HG03159 (cell line): Measurements from ENCODE around the gene WDFY4.

ENCODE experiments used
- ATAC-seq: cut with Tn5 transposase; IDR thresholded peaks from one replicate; pipeline ENCODE4 v1.9.1; 2021; ENCODE audit warnings: mild to moderate bottlenecking, moderate library complexity; ENCODE audit not compliant: unreplicated experiment

The WDFY4 gene

DNA sequence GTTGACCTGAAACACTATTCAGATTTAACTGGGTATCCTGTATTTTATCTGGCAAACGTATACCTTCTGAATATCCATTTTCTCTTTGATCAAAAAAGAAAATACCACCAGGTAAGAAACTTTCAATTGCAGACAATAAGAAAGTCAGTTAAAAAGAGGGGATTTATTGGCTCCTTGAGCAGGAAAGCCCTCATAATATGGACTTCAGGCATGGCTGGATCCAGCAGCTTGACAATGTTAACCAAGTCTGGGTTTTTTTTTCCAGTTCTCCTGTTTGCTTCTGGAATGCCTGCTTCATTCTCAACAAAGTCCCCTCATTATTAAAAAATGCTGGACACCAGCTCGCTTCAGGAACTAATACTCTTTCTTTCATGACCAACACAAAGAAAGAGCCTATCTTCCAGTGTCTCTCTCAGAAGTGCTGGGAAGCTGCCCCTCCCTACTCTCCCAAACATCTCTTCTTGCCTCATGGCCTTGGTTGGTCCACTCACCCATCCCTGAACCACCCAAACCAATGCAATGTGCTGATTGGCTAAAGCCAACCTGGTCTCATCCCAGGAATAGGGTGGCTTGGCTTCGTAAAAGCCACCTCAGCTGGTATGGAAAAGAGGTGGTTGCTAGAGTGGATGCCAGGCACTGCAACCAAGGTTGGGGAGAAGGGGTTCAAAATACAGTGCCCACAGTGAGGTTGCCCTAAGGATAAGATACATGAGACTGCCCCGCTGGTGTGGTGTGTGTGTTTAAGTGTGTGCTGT, 30.6 kb upstream of the WDFY4 start:
- ATAC-seq = no peak

DNA sequence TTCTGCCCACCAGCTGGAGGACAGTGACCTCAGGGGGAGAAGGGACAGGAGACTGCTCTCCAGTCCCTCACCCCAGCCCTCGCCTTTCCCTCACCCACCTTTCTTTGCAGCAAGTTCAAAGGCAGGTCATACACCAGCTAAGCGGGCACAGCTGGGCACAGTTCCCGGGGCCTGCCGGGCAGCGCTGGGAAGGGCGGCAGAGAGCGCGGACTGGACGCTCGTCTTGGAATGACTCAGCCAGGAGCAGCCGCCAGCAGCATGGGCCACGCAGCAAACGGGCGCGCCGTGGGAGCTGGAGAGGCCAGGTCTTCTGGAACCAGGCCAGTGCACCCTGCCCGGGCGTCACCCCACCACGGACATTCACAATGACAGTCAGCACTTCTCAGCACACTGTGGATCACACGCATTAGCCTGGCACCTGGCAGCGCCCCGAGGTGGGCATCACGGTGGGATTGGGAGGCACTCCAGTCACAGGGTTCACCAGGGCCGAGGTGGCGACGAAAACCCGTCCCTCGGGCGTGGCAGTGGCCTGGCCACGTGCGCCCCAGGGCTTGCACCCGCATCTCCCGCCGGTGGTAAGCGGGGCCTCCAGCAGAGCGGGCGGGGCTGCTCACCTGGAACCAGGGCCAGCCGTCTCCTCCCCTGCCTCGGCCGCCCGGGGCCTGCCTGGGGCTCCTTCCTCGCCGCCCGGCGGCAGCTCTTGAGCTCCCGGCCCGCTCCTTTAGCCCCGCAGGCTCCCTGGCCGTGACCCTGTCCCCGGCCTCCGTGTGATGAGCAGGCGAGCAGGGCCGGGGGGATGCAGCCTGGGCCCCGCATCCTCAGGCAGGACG, 29.0 kb upstream of the WDFY4 start:
- ATAC-seq = peak; percentile 7

DNA sequence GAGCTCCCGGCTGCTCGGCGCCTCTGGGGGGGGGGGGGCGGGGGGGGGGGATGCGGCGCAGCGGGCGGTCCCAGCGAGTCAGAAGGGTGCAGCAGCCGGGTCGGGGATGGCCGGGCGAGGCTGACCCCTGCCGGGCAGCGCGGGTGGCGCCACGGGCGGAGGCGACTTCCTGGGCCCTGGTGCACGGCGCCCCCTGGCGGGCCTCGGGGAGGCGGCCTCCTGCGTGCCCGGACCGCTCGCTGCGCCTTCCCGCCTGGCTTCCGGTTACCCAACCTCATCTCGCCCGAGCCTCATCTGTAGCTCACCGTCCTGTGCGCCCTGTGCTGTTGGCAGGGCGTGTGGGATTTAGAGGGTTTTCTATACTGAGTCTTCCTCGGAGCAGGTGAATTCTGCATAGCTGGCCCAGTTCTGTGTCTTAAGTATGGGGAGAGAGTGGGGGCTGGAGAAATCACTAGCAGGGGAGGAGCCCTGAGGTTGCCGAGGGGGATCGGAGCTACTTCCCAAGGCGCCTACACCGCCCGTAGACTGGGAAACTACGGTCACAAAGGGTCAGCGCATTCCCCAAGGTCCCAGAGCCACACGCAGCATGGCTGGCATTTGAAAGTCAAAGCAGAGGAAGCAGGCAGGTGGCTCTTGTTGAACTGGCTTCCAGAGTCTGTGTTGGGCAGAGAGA, 28.3 kb upstream of the WDFY4 start:
- ATAC-seq = peak; percentile 88

DNA sequence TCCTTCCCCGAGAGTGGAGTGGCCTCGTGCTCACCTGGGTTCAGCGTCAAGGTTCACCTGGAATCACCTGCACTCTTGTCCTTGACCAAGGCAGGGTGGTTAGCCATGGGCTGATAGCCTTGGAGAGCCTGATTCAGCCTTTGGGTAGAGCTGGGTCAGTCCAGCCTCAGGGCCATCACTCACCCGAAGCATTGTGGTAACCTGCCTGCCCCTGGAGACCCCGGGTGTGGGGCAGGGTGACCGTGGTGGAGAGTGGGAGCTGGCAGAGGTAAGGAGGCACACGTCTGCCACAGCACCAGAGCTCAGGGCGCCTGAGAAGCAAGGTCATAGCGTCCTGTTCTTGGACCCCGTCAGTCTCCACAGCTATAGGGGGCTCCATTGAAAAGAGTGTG, 27.8 kb upstream of the WDFY4 start:
- ATAC-seq = no peak

DNA sequence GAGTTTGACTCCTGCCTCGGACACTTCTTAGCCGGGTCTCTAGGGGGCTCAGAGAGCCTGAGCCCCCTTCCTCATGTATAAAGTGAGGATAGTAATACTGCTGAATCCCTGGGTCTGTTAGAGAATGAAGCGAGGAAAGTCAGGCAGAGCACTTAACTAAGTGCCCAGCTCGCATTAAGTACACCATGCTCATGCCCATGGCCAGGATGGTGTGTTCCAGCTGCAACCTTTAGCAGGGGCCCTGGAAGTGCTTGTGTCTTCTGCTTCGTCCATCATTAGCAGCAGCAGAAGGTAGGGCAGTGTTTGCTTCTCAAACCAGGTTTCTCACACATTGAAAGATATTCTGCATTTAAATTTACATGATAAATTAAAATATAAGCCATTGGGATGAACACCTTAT, 27.3 kb upstream of the WDFY4 start:
- no peak for ATAC-seq

DNA sequence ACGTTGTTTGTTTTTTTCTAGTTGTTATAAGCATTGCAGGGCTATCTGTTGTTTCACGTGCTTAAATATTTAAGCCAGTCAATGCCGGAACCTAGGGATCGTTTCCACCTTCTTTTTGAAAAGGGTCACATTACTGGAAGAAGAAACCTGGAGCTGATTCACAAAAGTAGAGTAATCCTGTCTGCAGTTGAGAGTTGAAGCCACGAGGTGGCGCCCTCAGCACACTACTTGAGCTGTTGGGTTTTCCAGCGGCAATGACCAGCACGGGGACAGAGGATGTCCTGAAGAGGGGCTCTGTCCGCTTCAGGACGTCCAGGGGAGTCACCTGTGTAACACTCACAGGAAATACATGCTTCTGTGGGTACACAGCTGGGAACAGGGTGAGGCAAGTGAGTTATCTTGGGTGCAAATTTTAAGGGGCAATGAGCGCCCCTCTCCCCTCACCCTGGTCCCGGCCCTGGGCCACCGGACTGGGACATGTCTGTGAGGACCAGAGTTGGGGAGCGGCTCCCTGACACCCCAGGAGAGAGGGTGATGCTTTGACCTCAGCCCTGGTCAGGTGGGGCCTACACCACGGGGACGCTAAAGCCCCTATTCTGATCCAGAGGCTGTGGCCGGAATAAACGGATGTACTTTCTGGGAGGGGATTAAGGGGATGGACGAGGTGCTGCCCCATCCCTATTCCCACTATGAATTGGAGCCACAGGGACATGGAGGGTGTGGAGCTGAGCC, 26.3 kb upstream of the WDFY4 start:
- no peak for ATAC-seq

DNA sequence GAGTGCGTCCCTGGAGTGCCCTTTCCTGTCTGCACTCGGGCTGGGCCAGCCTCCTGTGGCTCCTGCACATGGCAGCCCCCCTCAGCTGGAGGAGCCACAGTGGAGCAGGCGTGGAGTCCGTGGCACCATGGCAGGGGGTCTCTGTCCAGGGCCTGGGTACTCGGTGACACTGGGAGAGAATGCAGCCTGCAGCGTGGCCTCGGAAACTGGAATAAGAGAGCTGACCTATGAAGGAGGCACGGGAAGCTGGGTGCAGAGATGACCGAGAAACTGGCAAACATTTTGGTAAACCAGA, 25.8 kb upstream of the WDFY4 start:
- ATAC-seq = no peak

DNA sequence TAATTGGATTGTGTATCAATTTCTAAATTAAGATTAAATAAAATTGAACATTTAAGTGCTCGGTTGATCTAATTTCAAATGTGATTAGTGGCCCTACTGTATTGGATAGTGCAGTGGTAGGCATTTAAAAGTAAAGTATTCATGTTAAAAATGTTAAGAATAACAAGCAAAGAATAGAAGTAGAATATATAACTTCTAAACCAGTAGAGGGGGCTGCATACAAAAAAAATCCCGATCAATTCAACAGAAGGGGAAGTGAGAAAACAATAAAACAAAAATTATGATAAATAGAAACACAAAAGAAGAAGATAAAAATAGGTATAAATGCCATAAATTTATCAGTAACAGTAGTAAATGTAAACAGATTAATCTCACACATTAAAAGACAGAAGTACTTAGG, 24.9 kb upstream of the WDFY4 start:
- no peak for ATAC-seq

DNA sequence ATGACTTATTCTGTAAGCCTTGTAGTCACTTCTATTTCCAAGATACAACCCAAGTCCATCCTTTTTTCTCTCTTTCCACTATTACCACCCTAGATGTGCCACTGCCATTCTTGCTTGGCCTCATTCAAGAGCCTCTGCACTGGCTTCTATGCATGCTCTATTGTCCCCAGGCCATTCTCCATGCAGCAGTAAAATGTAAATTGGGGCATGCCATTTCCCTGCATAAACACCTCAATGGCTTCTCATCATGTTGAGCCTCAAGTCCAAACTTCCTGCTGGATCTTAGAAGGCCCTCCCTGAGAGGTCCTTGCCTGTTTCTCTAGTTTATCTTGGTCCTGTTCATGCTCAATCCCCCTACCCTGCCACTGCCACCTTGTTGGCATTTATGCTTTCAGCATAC, 23.2 kb upstream of the WDFY4 start:
- ATAC-seq = no peak

DNA sequence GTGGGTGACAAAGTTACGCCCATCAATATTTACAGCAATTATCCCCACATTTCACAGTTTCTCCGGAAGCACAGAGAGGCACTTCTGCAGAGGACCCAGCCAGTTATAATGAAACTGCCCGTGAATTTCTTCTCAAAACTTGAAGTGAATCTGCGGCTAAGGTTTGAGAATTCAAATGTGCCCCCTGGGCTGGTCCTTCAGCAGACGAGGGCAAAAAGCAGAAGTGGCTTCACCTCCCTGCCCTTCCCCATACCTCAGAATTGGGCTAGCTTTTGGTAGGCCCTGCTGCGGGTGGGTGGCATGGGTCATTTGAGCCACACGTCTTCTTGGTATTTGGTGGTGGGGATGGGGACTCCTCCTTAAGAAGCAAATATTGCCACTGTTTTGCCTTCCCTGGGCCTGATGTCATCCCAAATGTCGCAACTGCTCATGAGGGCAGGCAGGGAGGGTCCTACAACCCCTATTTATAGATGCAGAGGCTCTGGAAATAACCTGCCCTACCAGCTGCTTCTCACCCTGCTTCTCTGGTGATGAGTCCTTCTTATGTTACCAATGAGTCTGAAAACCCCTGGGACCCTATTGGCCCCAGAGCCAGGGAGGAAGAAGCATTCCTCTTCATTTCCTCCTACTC, 16.6 kb upstream of the WDFY4 start:
- peak; percentile 38 for ATAC-seq

DNA sequence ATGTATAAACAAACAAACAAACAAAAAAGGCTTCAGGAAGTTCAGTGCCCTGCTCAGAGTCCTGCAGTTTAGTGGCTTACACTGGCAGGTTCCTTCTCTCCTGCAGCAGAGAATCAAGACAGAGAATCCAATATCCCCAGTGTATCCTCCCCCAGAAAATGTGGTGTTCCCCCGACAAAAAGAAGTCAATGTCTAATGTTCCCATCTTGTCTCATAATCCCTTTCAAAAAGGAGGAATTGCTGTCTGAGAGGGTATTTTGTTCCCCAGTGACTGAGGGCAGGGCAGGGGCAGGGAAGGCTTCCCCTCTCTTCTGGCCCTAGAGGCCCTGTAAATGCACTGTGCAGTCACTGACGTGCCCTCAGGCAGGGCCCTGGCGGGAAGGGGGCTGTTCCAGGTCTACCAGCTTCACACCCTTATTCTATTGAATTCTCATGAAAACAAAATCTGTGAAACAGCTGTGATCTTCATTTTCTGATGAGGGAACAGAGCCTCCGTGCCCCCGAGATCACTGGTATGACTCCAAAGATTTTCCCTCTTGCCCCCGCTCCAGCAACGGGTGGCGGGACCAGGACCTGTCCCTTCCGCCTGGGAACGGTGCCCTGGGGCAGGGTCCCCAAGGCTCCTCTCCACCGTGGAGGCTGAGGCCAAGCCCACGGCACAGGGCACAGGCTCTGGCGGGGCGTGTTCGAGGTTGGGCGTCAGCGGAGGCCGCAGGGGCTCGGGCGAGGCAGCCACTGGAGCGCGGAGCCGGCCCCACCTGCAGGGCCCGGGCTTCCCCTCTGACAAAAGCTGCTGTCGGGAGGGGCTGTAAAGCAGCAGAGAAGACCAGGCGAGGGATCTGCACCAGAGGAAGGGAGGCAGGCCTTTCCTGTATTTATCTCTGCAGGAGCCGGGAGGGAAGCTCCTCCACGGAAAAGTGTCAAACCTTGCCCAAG, 13.4 kb upstream of the WDFY4 start:
- ATAC-seq = peak; percentile 67

DNA sequence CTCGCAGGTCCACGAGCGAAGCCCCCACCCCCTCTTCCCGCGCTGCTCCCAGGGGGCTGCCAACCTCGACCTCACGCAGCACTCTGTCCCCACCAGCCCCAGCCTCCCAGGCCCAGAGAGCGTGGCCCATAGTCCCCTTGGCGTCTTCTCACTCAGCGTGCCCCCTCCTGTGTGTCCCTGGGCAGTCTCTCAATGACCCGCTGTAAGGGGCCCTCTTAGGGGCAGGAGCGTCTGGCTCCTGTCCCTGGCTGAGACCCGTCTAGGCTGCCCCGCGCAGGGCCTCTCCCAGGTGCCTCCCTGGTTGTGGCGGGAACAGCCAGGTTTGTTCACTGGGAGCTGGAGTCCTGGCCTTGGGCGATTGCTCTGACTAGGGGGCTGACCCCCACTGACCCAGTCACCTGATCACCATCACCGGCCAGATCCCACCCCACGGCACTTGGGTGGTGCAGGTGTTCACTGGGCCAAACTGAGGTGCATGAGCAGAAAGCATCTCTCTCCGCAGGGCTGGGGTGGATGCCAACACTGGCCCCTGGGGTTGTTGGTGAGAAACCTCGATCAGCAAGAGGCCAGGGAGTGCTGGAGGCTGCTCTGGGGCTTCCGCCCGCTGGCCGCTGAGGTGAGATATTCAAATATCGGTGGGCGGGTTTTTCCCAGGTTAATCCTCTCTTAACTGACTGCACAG, 12.6 kb upstream of the WDFY4 start:
- peak; percentile 35 for ATAC-seq

DNA sequence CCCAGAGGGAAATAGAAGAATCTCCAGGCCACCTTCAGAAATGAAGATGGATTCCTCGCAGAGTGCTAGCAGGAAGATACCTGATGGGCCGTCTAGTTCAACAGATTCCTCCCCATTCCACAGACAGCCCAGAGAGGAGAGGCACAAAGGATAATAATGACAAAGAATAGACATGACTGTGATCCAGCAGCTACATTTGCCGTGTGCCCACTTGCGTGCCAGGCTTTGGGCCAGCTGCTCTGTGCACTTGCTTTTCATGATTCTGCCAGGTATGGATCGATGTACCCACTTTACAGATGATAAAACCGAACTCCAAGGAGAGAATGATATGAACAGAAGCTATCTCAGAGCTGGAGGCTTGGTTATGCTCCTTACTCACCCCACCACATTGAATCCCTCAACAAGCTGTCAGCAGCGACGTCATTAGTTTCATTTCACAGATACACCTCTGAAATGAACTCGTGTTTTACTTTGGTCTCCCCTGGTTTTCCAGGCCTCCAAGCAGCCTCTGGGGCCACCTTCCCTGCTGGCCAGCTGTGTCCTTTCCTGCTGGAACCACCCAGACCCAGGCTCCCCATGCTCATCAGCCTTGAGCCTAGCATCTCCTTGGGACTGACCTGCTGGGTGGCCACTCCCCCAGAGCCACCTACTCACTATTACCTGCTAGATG, 11.9 kb upstream of the WDFY4 start:
- ATAC-seq = peak; percentile 24

DNA sequence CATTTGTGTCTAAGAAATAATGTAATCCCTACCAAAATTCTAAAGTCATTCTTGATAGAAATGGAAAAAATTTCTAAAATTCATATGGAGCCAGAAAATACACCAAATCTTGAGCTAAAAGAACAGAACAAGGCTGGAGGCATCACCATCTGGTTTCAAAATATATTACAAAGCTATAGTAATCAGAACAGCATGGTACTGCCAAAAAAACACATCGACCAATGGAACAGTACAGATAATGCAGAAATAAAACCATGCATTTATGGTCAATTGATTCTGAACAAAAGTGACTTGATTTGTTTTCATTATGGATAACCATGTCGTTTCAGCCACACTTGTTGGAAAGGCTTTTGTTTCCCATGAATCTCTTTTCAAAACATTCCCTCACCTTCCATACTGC, 7.0 kb upstream of the WDFY4 start:
- no peak for ATAC-seq

DNA sequence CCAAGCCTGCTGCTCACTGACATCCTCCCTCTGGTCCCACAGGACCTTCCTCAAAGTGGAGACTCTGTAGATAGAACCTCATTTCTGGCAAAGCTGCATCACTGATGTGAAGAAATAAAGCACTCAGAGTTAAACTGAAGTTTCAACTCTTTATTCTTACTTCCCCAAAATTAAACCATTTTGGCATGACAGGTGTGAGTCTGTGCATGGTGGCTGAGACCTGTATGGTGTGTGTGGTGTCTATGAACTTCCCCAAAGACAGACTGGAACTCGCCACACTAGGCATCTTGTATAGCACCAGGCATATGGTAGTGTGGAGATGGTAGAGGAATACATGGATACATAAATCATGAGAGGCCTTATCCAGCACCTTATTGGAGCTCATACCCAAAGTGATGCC, 6.6 kb upstream of the WDFY4 start:
- peak; percentile 66 for ATAC-seq

DNA sequence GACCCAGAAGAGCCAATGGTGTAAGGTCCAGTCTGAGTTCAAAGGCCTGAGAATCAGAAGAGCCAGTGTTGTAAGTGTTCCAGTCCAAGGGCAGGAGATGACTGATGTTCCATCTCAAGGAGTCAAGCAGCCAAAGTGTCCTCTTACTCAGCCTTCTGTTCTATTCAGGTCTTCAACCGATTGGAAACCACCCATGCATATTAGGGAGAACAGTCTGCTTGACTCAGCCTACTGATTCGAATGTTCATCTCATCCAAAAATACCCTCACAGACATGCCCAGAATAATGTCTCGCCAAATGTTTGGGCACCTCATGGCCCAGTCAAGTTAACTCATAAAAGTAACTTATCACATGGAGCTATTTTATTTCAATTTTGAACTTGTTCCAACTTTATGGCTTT, 2.9 kb upstream of the WDFY4 start:
- no peak for ATAC-seq

DNA sequence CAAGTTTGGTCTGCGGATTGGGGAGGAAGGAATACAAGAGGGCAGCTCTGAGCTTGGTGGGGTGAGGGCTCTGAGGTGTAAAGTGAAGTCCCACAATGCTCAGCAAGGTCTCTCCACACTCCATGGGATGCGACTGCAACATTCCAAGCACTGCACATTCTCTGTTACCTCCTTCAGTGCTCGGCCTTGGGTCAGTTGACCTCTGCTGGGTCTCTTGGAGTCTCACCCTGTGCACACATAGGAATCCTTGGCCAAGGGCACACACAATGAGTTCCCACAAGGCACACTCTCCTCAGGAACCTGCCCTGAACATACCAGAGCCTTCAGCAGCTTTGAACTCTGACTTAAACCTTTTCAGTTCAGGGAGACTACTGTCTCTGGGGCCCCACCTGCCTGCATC, 2.4 kb upstream of the WDFY4 start:
- no peak for ATAC-seq

DNA sequence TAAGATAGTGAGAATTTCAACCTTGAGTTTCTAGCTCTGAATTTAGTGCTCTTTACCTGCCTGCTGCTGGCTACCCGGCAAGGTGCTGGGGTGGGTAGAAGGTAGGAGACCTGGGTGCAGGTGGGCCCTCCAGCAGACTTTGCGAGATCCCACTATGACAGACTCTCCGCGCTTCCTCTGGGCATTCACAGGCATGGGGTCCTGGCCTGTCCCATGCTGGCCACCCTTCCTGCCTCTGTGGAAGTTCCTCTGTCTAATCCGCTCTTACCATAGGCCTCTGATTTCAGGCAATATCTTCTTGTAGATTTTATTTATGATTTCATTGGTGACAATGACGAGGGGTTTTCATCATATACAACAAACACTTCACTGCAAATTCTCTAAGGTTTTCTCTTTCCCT, 1.2 kb upstream of the WDFY4 start:
- no peak for ATAC-seq

DNA sequence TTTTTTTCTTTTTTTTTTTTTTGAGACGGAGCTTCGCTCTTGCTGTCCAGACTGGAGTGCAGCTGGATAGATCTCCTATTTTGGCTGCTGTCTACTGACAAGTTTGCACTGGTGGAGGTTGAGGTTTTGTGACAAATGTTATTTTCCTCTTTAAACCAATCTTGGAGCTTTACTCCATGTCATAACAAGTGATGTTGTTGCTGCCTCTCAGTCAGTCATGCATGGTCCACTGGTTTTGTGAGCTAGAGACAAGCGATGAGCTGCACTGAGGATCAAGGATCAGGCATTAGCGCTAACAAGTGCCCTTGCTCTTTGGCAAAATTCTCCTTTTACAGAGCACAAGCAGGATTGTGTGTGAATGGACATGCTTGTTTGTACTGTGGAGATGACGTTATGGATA, 805 bp upstream of the WDFY4 start:
- no peak for ATAC-seq
